Activated T-cell treated with anti-CD3 and anti-CD28 coated beads, Interleukin-2, amount 50 U/mL, for 72 hours (primary cell): ENCODE data around the gene PTCHD4. TPM values are rescaled to one million over a fixed set of nuclear protein-coding genes. Genes with fewer than 3 reads are reported as not detected.

Experiments used
- ATAC-seq, 2 donors: fragments of 150-1000 bp; cut with Tn5 transposase; replicated peaks in 1 of 2; 2 replicates each; pipeline ENCODE4 v1.10.0; 2021; ENCODE audit warnings: moderate library complexity in 2 of 2, mild to moderate bottlenecking in 1 of 2
- DNase-seq, 2 donors: peaks; one replicate each; pipeline ENCODE4 v3.0.0; 2021 to 2022; ENCODE audit warnings: mixed read lengths in 1 of 2
- H3K27ac Mint-ChIP-seq: one replicate; pipeline ENCODE4 v1.8.0; 2022; ENCODE audit warnings: mild to moderate bottlenecking, moderate library complexity, mixed read lengths
- H3K27me3 Mint-ChIP-seq: one replicate; pipeline ENCODE4 v1.8.0; 2022; ENCODE audit warnings: low read depth, mixed read lengths
- H3K36me3 Mint-ChIP-seq, 2 donors: one replicate each; pipeline ENCODE4 v1.8.0; 2022; ENCODE audit warnings: mixed read lengths in 2 of 2, mild to moderate bottlenecking in 1 of 2; ENCODE audit not compliant: insufficient read depth in 2 of 2
- H3K4me1 Mint-ChIP-seq: one replicate; pipeline ENCODE4 v1.8.0; 2022; ENCODE audit warnings: low read depth, mixed read lengths
- H3K4me3 Mint-ChIP-seq, 2 donors: one replicate each; pipeline ENCODE4 v1.8.0; 2022; ENCODE audit warnings: mild to moderate bottlenecking in 2 of 2, mixed read lengths in 2 of 2, moderate library complexity in 2 of 2
- H3K9me3 Mint-ChIP-seq, 2 donors: one replicate each; pipeline ENCODE4 v1.8.0; 2022; ENCODE audit warnings: mixed read lengths in 2 of 2
- total RNA-seq, 2 donors: library from RNA; stranded (reverse); gene quantifications; one replicate each; pipeline ENCODE4 v1.2.3, GENCODE V29; 2022

Gene PTCHD4
- total RNA-seq, 2 donors from 2014 or later: not detected

GRCh38 chr6:48087448-48087847 lies 23.5 kb downstream of the PTCHD4 start:
- Mint-ChIP-seq H3K36me3 (no peaks in the 10 kb centered on the region), H3K27ac (no peak overlapping the region), H3K4me3 (no peak overlapping the region), H3K27me3 (no peaks in the 10 kb centered on the region), H3K9me3 (no peaks in the 10 kb centered on the region), H3K4me1 (no peaks in the 10 kb centered on the region)
- no peak for DNase-seq
- ATAC-seq: no peak

DNA sequence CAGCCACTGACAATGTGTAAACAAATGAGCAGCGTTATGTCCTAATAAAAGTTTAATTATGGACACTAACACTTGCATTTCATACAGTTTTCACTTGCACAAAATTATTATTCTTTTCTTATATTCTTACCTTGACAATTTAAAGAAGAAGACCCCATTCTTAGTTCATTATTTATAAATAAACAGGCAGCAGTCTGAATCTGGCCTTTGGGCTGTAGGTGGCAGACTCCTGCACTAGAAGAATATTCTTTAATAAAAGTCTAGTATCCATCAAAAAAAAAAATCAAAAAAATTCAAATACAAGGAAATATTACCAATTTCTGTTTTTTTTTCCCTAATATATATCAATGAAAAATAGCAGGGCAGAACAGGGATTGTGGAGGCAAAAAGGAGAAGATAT lies 24.8 kb downstream of the PTCHD4 start:
- Mint-ChIP-seq H3K36me3 (no peaks in the 10 kb centered on the region), H3K27me3 (no peaks in the 10 kb centered on the region), H3K27ac (no peak overlapping the region), H3K4me3 (no peak overlapping the region), H3K4me1 (no peaks in the 10 kb centered on the region), H3K9me3 (no peaks in the 10 kb centered on the region)
- DNase-seq (no peak), ATAC-seq (no peak)

GRCh38 chr6:48085131-48085741 lies 25.8 kb downstream of the PTCHD4 start:
- H3K27me3 Mint-ChIP-seq: no peaks in the 10 kb centered on the region
- no peaks in the 10 kb centered on the region for H3K9me3 Mint-ChIP-seq
- H3K27ac Mint-ChIP-seq: no peak overlapping the region
- no peaks in the 10 kb centered on the region for H3K4me1 Mint-ChIP-seq
- DNase-seq: no peak
- ATAC-seq: no peak
- H3K4me3 Mint-ChIP-seq: no peak overlapping the region
- no peaks in the 10 kb centered on the region for H3K36me3 Mint-ChIP-seq

GRCh38 chr6:48084201-48084600 lies 26.8 kb downstream of the PTCHD4 start:
- DNase-seq (no peak), ATAC-seq (no peak)
- Mint-ChIP-seq H3K27me3 (no peaks in the 10 kb centered on the region), H3K4me1 (no peaks in the 10 kb centered on the region), H3K27ac (no peak overlapping the region), H3K36me3 (no peaks in the 10 kb centered on the region), H3K4me3 (no peak overlapping the region), H3K9me3 (no peaks in the 10 kb centered on the region)

DNA sequence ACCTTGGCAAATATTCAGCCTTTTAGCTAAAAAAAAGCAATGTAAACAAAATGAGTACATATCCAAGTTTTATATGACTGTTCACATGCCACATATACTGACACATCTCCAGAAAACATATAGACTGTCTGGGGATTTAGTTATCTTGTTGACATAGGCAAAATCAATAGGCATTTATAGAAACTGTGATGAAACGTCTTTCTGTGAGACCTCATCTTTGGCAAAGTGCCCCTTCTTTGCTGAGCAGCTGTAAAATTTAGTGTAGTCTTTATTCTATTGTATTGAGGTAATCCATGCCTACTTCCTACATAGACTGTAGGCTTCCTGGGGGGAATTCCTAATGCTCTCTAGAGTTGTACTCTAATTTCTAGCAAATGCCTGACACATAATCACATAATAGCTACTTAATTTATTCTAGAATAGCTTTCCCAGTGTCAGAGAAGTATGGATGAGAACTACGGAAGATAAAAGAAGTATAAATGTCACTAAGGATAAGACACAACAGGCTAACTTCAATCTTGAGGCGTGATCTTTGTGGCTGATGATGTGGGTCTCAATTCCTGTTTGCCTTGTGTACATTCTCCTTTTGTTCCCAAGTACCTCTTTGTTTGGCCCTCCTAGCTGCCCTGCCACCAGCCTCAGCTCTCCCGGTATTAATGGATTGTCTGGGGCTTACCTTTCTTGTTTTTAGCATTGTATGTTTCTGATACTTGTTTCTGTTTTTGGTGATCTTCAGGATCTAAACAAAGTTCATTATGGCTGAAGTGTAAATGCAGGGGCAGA lies 30.6 kb downstream of the PTCHD4 start:
- no peaks in the 10 kb centered on the region for H3K27me3 Mint-ChIP-seq
- H3K36me3 Mint-ChIP-seq: no peaks in the 10 kb centered on the region
- no peak for DNase-seq
- H3K9me3 Mint-ChIP-seq: no peaks in the 10 kb centered on the region
- H3K4me3 Mint-ChIP-seq: no peak overlapping the region
- no peaks in the 10 kb centered on the region for H3K4me1 Mint-ChIP-seq
- ATAC-seq: no peak
- no peak overlapping the region for H3K27ac Mint-ChIP-seq

DNA sequence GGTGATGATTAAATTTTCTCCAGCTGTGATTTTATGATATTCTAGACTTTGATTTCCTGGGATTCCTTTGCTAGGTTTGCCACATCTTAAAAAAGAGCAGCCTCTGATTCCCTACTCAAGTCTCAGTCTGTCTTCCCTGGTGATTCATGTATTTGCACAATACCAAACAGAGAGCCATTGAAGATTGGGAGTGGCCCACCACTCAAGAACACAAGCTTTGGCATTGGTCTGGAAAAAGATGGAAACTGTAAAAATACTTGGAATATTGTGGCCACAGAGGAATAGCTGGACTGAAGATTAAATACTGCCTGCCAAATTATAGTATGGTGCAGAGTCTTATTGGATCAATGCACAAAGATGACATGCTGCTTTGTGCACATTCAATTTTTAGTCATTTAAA lies 32.9 kb downstream of the PTCHD4 start:
- Mint-ChIP-seq H3K36me3 (no peaks in the 10 kb centered on the region), H3K27ac (no peak overlapping the region), H3K4me1 (no peaks in the 10 kb centered on the region), H3K27me3 (no peaks in the 10 kb centered on the region), H3K4me3 (no peak overlapping the region), H3K9me3 (no peaks in the 10 kb centered on the region)
- ATAC-seq (no peak), DNase-seq (no peak)

DNA sequence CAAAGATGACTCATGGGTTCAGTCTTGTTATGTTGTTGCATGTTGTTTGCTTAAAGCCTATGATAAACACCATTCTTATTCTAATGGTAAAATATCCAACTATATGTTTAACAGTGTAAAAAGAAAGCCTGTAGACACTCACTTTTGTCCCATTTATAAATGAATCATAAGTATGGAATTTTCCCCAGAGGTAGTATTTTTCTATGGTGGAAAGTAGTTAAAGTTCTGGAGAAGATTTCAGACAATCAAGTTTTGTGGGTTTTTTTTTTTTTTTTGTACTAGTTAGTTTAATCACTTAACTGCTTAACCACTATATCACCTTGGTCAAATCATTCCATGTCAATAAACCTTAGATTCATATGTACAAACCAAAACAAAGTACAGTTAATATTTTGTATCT lies 35.8 kb downstream of the PTCHD4 start:
- Mint-ChIP-seq H3K36me3 (no peaks in the 10 kb centered on the region), H3K4me1 (no peaks in the 10 kb centered on the region), H3K4me3 (no peak overlapping the region), H3K9me3 (no peaks in the 10 kb centered on the region), H3K27ac (no peak overlapping the region), H3K27me3 (peaks cover 7% of the 10 kb centered on the region)
- ATAC-seq (no peak), DNase-seq (no peak)

DNA sequence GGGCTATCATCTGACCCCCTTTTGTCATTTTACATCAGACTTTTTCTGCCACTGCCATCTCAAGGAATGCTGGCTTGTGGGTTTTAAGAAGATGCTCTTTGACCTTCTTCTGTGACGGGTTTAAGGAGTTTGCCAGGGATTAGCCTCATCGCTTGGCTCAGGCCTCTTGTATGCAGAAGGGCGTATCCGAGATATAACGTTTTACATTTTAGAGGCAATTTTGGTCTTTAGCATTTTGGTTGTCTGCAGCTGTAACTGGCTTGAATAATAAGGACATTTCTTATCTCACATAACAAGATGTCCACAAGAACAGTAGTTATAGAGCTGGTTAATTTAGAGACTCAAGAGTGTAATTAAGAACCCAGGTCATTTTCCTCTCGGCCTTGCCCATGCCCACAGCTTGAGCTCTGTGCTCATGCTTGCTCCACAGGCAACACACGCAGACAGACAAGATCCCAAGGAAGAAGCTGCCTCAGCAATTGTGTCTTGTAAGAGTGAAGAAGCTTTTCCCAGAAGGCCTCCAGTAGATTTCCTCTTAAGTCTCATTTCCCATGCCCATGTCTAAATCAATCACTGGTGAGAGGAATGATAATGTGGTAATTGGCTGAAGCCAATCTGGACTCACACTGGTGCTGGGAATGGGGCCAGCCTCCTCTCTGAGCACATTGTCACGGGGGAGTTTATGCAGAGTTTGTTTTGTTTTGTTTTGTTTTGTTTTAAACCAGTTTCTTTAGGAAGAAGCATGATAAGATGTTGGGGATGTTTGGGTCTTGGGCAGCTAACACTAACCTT lies 36.8 kb downstream of the PTCHD4 start:
- ATAC-seq (no peak), DNase-seq (no peak)
- Mint-ChIP-seq H3K36me3 (peaks cover 0 to 1% of the 10 kb centered on the region in 2 donors), H3K4me1 (no peaks in the 10 kb centered on the region), H3K27me3 (peaks cover 13% of the 10 kb centered on the region), H3K27ac (no peak overlapping the region), H3K4me3 (no peak overlapping the region), H3K9me3 (no peaks in the 10 kb centered on the region)

- ATAC-seq (no peak), DNase-seq (no peak)
- H3K27ac Mint-ChIP-seq: no peak overlapping the region
- peaks cover 33% of the 10 kb centered on the region for H3K27me3 Mint-ChIP-seq
- peaks cover 0 to 1% of the 10 kb centered on the region in 2 donors for H3K36me3 Mint-ChIP-seq
- H3K4me3 Mint-ChIP-seq: no peak overlapping the region
- no peaks in the 10 kb centered on the region for H3K9me3 Mint-ChIP-seq
- H3K4me1 Mint-ChIP-seq: no peaks in the 10 kb centered on the region
These were observed 39.2 kb downstream of the PTCHD4 start for GRCh38 chr6:48071833-48072232.

DNA sequence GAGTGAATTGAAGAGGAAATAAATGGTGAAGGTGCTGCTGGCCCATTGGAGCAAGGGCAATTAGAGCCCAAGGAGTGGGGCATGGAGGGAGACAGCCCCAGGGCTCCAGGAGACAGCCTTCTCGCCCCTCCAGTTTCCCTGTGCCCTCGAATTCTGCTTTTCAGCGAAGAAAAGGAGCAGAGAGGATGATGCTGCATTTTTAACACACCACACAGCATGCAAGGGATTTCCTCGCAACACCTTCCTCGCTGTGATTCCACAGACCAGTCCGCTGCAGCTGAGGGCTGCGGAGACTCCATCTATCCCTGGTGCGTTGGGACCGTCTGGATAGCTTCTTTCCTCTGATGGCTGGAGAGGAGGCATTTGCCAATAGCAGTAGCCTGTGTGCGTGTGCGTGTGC lies 41.7 kb downstream of the PTCHD4 start:
- Mint-ChIP-seq H3K36me3 (peaks cover 0 to 1% of the 10 kb centered on the region in 2 donors), H3K4me1 (no peaks in the 10 kb centered on the region), H3K27ac (no peak overlapping the region), H3K9me3 (no peaks in the 10 kb centered on the region), H3K4me3 (no peak overlapping the region), H3K27me3 (peaks cover 33% of the 10 kb centered on the region)
- DNase-seq: no peak
- ATAC-seq: no peak

GRCh38 chr6:48068278-48069251 lies 42.4 kb downstream of the PTCHD4 start:
- Mint-ChIP-seq H3K9me3 (no peaks in the 10 kb centered on the region), H3K4me3 (peak overlapping the region in 1 of 2 donors; percentile 46), H3K27me3 (peaks cover 33% of the 10 kb centered on the region), H3K4me1 (no peaks in the 10 kb centered on the region), H3K36me3 (peaks cover 0 to 1% of the 10 kb centered on the region in 2 donors), H3K27ac (no peak overlapping the region)
- DNase-seq (no peak), ATAC-seq (peak in 1 of 2 donors; percentile 13)

- ATAC-seq (no peak), DNase-seq (no peak)
- H3K27ac Mint-ChIP-seq: no peak overlapping the region
- H3K9me3 Mint-ChIP-seq: no peaks in the 10 kb centered on the region
- peaks cover 0 to 1% of the 10 kb centered on the region in 2 donors for H3K36me3 Mint-ChIP-seq
- H3K4me3 Mint-ChIP-seq: no peak overlapping the region
- peaks cover 33% of the 10 kb centered on the region for H3K27me3 Mint-ChIP-seq
- H3K4me1 Mint-ChIP-seq: no peaks in the 10 kb centered on the region
These were observed 43.1 kb downstream of the PTCHD4 start for GRCh38 chr6:48067886-48068277.
